Activated naive CD8-positive, alpha-beta T cell treated with anti-CD3 and anti-CD28 coated beads, Interleukin-2, amount 50 U/mL, for 24 hours (primary cell): ENCODE results near the gene HBM.
"Not testable (repeated sequence)": the region's sequence is repeated elsewhere in the genome, so short reads cannot be mapped to it uniquely, and the experiment has no call there.

Source experiments
- ATAC-seq: fragments of 150-1000 bp; cut with Tn5 transposase; one replicate; pipeline ENCODE4 v1.10.0; 2021
- DNase-seq: peaks from one replicate; pipeline ENCODE4 v3.0.0; 2021
- H3K27ac Mint-ChIP-seq: one replicate; pipeline ENCODE4 v1.8.0; 2021; ENCODE audit warnings: mild to moderate bottlenecking, mixed read lengths
- H3K27me3 Mint-ChIP-seq: one replicate; pipeline ENCODE4 v1.8.0; 2021; ENCODE audit warnings: mixed read lengths
- H3K36me3 Mint-ChIP-seq: one replicate; pipeline ENCODE4 v1.8.0; 2021; ENCODE audit warnings: low read depth, mixed read lengths
- H3K4me1 Mint-ChIP-seq: one replicate; pipeline ENCODE4 v1.8.0; 2021; ENCODE audit warnings: mixed read lengths
- H3K4me3 Mint-ChIP-seq: one replicate; pipeline ENCODE4 v1.8.0; 2021; ENCODE audit warnings: mild to moderate bottlenecking, moderate library complexity, mixed read lengths
- H3K9me3 Mint-ChIP-seq: one replicate; pipeline ENCODE4 v1.8.0; 2021; ENCODE audit warnings: mixed read lengths

HBM gene

DNA sequence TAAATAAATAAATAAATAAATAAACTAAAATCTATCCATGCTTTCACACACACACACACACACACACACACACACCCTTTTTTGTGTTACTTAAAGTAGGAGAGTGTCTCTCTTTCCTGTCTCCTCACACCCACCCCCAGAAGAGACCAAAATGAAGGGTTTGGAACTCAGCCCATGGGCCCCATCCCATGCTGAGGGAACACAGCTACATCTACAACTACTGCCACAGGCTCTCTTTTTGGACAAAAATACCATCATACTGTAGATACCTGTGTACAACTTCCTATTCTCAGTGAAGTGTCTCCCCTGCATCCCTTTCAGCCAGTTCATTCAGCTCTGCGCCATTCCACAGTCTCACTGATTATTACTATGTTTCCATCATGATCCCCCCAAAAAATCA, 5.0 kb downstream of the HBM start:
- no peak for ATAC-seq
- Mint-ChIP-seq H3K4me3 (no peak overlapping the region), H3K27ac (no peak overlapping the region), H3K36me3 (no peaks in the 10 kb centered on the region), H3K4me1 (peaks cover 12% of the 10 kb centered on the region), H3K27me3 (peaks cover 70% of the 10 kb centered on the region), H3K9me3 (no peaks in the 10 kb centered on the region)
- no peak for DNase-seq

GRCh38 chr16:172374-172941, 6.7 kb downstream of the HBM start, which contains the start of gene HBA2:
TSS of gene HBA2 (plus strand) at chr16:172876. CDS start at chr16:172913, 37 bp downstream.
- H3K4me3 Mint-ChIP-seq, H3K27ac Mint-ChIP-seq, H3K36me3 Mint-ChIP-seq, H3K9me3 Mint-ChIP-seq, DNase-seq: not testable (repeated sequence)
- Mint-ChIP-seq H3K27me3 (peaks cover 62% of the 10 kb centered on the region), H3K4me1 (peaks cover 13% of the 10 kb centered on the region)
- ATAC-seq: peak; percentile 24

DNA sequence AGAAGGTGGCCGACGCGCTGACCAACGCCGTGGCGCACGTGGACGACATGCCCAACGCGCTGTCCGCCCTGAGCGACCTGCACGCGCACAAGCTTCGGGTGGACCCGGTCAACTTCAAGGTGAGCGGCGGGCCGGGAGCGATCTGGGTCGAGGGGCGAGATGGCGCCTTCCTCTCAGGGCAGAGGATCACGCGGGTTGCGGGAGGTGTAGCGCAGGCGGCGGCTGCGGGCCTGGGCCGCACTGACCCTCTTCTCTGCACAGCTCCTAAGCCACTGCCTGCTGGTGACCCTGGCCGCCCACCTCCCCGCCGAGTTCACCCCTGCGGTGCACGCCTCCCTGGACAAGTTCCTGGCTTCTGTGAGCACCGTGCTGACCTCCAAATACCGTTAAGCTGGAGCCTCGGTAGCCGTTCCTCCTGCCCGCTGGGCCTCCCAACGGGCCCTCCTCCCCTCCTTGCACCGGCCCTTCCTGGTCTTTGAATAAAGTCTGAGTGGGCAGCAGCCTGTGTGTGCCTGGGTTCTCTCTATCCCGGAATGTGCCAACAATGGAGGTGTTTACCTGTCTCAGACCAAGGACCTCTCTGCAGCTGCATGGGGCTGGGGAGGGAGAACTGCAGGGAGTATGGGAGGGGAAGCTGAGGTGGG, 7.6 kb downstream of the HBM start:
- ATAC-seq, DNase-seq, H3K4me3 Mint-ChIP-seq, H3K9me3 Mint-ChIP-seq, H3K36me3 Mint-ChIP-seq, H3K27ac Mint-ChIP-seq: not testable (repeated sequence)
- H3K27me3 Mint-ChIP-seq: peaks cover 63% of the 10 kb centered on the region
- peaks cover 18% of the 10 kb centered on the region for H3K4me1 Mint-ChIP-seq

DNA sequence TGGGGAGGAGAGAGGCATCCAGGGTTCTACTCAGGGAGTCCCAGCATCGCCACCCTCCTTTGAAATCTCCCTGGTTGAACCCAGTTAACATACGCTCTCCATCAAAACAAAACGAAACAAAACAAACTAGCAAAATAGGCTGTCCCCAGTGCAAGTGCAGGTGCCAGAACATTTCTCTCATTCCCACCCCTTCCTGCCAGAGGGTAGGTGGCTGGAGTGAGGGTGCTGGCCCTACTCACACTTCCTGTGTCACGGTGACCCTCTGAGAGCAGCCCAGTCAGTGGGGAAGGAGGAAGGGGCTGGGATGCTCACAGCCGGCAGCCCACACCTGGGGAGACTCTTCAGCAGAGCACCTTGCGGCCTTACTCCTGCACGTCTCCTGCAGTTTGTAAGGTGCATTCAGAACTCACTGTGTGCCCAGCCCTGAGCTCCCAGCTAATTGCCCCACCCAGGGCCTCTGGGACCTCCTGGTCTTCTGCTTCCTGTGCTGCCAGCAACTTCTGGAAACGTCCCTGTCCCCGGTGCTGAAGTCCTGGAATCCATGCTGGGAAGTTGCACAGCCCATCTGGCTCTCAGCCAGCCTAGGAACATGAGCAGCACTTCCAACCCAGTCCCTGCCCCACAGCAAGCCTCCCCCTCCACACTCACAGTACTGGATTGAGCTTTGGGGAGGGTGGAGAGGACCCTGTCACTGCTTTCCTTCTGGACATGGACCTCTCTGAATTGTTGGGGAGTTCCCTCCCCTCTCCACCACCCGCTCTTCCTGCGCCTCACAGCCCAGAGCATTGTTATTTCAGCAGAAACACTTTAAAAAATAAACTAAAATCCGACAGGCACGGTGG, 8.4 kb downstream of the HBM start:
- H3K27ac Mint-ChIP-seq, ATAC-seq, H3K4me3 Mint-ChIP-seq, H3K36me3 Mint-ChIP-seq, H3K9me3 Mint-ChIP-seq, DNase-seq: not testable (repeated sequence)
- H3K27me3 Mint-ChIP-seq: peaks cover 59% of the 10 kb centered on the region
- H3K4me1 Mint-ChIP-seq: peaks cover 18% of the 10 kb centered on the region

DNA sequence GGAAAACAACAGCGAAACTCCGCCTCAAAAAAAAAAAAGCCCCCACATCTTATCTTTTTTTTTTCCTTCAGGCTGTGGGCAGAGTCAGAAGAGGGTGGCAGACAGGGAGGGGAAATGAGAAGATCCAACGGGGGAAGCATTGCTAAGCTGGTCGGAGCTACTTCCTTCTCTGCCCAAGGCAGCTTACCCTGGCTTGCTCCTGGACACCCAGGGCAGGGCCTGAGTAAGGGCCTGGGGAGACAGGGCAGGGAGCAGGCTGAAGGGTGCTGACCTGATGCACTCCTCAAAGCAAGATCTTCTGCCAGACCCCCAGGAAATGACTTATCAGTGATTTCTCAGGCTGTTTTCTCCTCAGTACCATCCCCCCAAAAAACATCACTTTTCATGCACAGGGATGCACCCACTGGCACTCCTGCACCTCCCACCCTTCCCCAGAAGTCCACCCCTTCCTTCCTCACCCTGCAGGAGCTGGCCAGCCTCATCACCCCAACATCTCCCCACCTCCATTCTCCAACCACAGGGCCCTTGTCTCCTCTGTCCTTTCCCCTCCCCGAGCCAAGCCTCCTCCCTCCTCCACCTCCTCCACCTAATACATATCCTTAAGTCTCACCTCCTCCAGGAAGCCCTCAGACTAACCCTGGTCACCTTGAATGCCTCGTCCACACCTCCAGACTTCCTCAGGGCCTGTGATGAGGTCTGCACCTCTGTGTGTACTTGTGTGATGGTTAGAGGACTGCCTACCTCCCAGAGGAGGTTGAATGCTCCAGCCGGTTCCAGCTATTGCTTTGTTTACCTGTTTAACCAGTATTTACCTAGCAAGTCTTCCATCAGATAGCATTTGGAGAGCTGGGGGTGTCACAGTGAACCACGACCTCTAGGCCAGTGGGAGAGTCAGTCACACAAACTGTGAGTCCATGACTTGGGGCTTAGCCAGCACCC, 9.5 kb downstream of the HBM start:
- DNase-seq: no peak
- no peaks in the 10 kb centered on the region for H3K9me3 Mint-ChIP-seq
- no peak overlapping the region for H3K4me3 Mint-ChIP-seq
- peaks cover 61% of the 10 kb centered on the region for H3K27me3 Mint-ChIP-seq
- H3K27ac Mint-ChIP-seq: no peak overlapping the region
- no peak for ATAC-seq
- no peaks in the 10 kb centered on the region for H3K36me3 Mint-ChIP-seq
- peaks cover 20% of the 10 kb centered on the region for H3K4me1 Mint-ChIP-seq

- not testable (repeated sequence) for H3K27ac Mint-ChIP-seq, H3K4me3 Mint-ChIP-seq, DNase-seq, H3K36me3 Mint-ChIP-seq, H3K9me3 Mint-ChIP-seq
- Mint-ChIP-seq H3K4me1 (peaks cover 18% of the 10 kb centered on the region), H3K27me3 (peaks cover 55% of the 10 kb centered on the region)
- peak; percentile 9 for ATAC-seq
These were observed 10.2 kb downstream of the HBM start for GRCh38 chr16:176006-176405.

DNA sequence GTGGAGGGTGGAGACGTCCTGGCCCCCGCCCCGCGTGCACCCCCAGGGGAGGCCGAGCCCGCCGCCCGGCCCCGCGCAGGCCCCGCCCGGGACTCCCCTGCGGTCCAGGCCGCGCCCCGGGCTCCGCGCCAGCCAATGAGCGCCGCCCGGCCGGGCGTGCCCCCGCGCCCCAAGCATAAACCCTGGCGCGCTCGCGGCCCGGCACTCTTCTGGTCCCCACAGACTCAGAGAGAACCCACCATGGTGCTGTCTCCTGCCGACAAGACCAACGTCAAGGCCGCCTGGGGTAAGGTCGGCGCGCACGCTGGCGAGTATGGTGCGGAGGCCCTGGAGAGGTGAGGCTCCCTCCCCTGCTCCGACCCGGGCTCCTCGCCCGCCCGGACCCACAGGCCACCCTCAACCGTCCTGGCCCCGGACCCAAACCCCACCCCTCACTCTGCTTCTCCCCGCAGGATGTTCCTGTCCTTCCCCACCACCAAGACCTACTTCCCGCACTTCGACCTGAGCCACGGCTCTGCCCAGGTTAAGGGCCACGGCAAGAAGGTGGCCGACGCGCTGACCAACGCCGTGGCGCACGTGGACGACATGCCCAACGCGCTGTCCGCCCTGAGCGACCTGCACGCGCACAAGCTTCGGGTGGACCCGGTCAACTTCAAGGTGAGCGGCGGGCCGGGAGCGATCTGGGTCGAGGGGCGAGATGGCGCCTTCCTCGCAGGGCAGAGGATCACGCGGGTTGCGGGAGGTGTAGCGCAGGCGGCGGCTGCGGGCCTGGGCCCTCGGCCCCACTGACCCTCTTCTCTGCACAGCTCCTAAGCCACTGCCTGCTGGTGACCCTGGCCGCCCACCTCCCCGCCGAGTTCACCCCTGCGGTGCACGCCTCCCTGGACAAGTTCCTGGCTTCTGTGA, 11.0 kb downstream of the HBM start, which contains the start of gene HBA1:
TSS of gene HBA1 (plus strand) at position 204 of the 906 bp plus-strand sequence. CDS start at position 241, 37 bp downstream.
- not testable (repeated sequence) for H3K4me3 Mint-ChIP-seq, H3K9me3 Mint-ChIP-seq, H3K36me3 Mint-ChIP-seq, H3K27ac Mint-ChIP-seq, DNase-seq
- ATAC-seq: peak; percentile 9
- H3K4me1 Mint-ChIP-seq: peaks cover 17% of the 10 kb centered on the region
- peaks cover 51% of the 10 kb centered on the region for H3K27me3 Mint-ChIP-seq

- no peak for DNase-seq
- Mint-ChIP-seq H3K4me3 (peak overlapping the region; percentile 2), H3K27ac (no peak overlapping the region)
These were observed 11.6 kb downstream of the HBM start for GRCh38 chr16:177394-177822.

GRCh38 chr16:177981-178667, 12.3 kb downstream of the HBM start:
- Mint-ChIP-seq H3K4me3 (peak overlapping the region; percentile 2), H3K9me3 (no peaks in the 10 kb centered on the region), H3K27ac (no peak overlapping the region), H3K36me3 (no peaks in the 10 kb centered on the region), H3K27me3 (peaks cover 49% of the 10 kb centered on the region), H3K4me1 (peaks cover 16% of the 10 kb centered on the region)
- DNase-seq (no peak), ATAC-seq (no peak)

More at GRCh38 chr16:177394-177822, 11.6 kb downstream of the HBM start:
- Mint-ChIP-seq H3K27me3 (peaks cover 49% of the 10 kb centered on the region), H3K9me3 (no peaks in the 10 kb centered on the region), H3K36me3 (no peaks in the 10 kb centered on the region), H3K4me1 (peaks cover 16% of the 10 kb centered on the region)
- ATAC-seq: no peak

DNA sequence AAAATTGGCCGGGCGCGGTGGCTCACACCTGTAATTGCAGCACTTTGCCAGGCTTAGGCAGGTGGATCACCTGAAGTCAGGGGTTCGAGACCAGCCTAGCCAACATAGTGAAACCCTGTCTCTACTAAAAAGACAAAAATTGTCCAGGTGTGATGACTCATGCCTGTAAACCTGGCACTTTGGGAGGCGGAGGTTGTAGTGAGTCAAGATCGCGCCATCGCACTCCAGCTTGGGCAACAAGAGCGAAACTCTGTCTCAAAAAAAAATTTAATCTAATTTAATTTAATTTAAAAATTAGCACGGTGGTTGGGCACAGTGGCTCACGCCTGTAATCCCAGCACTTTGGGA, 12.9 kb downstream of the HBM start:
- Mint-ChIP-seq H3K4me3 (no peak overlapping the region), H3K9me3 (no peaks in the 10 kb centered on the region), H3K36me3 (no peaks in the 10 kb centered on the region), H3K4me1 (peaks cover 12% of the 10 kb centered on the region), H3K27ac (no peak overlapping the region), H3K27me3 (peaks cover 46% of the 10 kb centered on the region)
- ATAC-seq (no peak), DNase-seq (no peak)

DNA sequence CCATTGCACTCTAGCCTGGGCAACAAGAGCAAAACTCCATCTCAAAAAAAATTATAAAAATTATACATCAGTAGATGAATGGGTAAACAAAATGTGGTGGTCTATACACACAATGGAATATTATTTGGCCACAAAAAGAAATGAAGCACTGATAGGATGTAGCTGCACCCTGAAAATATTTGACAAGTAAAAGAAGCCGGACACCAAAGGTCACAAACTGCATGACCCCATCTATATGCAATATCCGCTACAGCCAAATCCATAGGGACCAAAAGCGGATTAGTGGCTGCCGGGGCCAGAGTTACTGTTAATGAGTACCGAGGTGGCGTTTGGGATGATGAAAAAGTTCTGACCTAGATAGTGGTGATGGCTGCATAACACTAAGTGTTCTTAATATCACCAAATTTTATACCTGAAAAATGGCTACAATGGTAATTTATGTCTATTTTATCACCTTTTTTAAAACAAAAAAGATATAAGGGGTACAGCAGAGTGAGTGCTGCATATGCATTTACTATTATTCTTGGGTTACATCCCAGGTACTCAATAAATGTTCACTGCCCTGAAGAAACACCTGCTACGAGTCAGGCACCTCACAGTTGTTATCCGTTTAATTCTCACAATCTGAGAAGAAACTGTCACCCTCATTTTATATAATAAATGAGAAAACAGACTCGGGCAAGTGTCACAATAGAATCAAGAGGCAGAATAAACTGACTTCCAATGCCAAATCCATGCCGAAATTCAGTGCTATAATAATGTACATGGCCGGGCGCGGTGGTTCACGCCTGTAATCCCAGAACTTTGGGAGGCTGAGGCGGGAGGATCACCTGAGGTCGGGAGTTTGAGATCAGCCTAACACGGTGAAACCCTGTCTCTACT, 13.7 kb downstream of the HBM start:
- ATAC-seq (no peak), DNase-seq (no peak)
- peaks cover 12% of the 10 kb centered on the region for H3K4me1 Mint-ChIP-seq
- H3K9me3 Mint-ChIP-seq: no peaks in the 10 kb centered on the region
- H3K4me3 Mint-ChIP-seq: no peak overlapping the region
- H3K27me3 Mint-ChIP-seq: peaks cover 42% of the 10 kb centered on the region
- no peaks in the 10 kb centered on the region for H3K36me3 Mint-ChIP-seq
- no peak overlapping the region for H3K27ac Mint-ChIP-seq

GRCh38 chr16:180101-180675, 14.4 kb downstream of the HBM start, which contains the start of gene HBQ1:
TSS of gene HBQ1 (plus strand) at chr16:180459. CDS start at chr16:180487, 28 bp downstream.
- ATAC-seq: peak; percentile 34
- Mint-ChIP-seq H3K27ac (no peak within 1 kb of the TSS), H3K27me3 (peaks cover 35% of the 10 kb centered on the region), H3K36me3 (no peaks in the 10 kb centered on the region), H3K4me1 (peaks cover 10% of the 10 kb centered on the region), H3K9me3 (no peaks in the 10 kb centered on the region), H3K4me3 (no peak within 1 kb of the TSS)
- peak; percentile 74 for DNase-seq
